SU-DHL-6 (cell line): ENCODE measurements around the gene TP53TG5.

ENCODE experiments used
- H2AFZ ChIP-seq: fragments of 200-600 bp; sonication (generic); 2 replicates; pipeline ENCODE4 v1.6.1; 2014; ENCODE audit warnings: low read depth, mild to moderate bottlenecking, moderate library complexity, mixed read lengths, antibody characterized with exemption, low read length; ENCODE audit not compliant: severe bottlenecking
- H3F3A ChIP-seq: fragments of 200-600 bp; shearing (Covaris generic); 2 replicates; pipeline ENCODE4 v1.6.0; 2016; ENCODE audit warnings: antibody characterized with exemption, mild to moderate bottlenecking; ENCODE audit not compliant: insufficient read depth
- H3K27ac ChIP-seq: fragments of 200-600 bp; sonication (generic); 2 replicates; pipeline ENCODE4 v1.5.1; 2016; ENCODE audit warnings: low read depth, mild to moderate bottlenecking, low read length, moderate library complexity, mixed read lengths
- H3K27me3 ChIP-seq: fragments of 200-600 bp; sonication (generic), shearing (Covaris generic); 2 replicates; pipeline ENCODE4 v1.6.0; 2014; ENCODE audit warnings: mild to moderate bottlenecking, low read length
- H3K36me3 ChIP-seq: fragments of 200-600 bp; sonication (generic); 2 replicates; pipeline ENCODE4 v1.6.1; 2014; ENCODE audit warnings: mild to moderate bottlenecking, low read length, mixed read lengths
- H3K4me2 ChIP-seq: fragments of 300-600, 200-600 bp; shearing (Covaris generic), sonication (generic); 2 replicates; pipeline ENCODE4 v1.6.0; 2014; ENCODE audit warnings: low read length, low read depth, mild to moderate bottlenecking; ENCODE audit not compliant: poor library complexity, severe bottlenecking
- H3K4me3 ChIP-seq: fragments of 200-600 bp; sonication (generic); 2 replicates; pipeline ENCODE4 v1.5.1; 2014; ENCODE audit warnings: antibody characterized with exemption, low read length, mild to moderate bottlenecking, mixed read lengths; ENCODE audit not compliant: insufficient read depth, poor library complexity, severe bottlenecking
- H3K79me2 ChIP-seq: fragments of 200-600 bp; sonication (generic); 2 replicates; pipeline ENCODE4 v1.6.1; 2014; ENCODE audit warnings: mild to moderate bottlenecking, low read length, moderate library complexity; ENCODE audit not compliant: insufficient read depth
- H3K9ac ChIP-seq: fragments of 200-600 bp; sonication (generic); 2 replicates; pipeline ENCODE4 v1.7.0; 2014; ENCODE audit warnings: mild to moderate bottlenecking, low read length
- H3K9me2 ChIP-seq: fragments of 200-600 bp; sonication (generic); replicated peaks from 2 replicates; pipeline ENCODE4 v1.6.1; 2014; ENCODE audit warnings: low read length; ENCODE audit not compliant: insufficient read depth
- H3K9me3 ChIP-seq: fragments of 200-600 bp; sonication (generic); 2 replicates; pipeline ENCODE4 v1.6.1; 2014; ENCODE audit warnings: low read length, mixed read lengths; ENCODE audit not compliant: insufficient read depth
- H4K20me1 ChIP-seq: fragments of 200-600 bp; sonication (generic); 2 replicates; pipeline ENCODE4 v1.6.1; 2014; ENCODE audit warnings: low read depth, mild to moderate bottlenecking, antibody characterized with exemption, low read length, moderate library complexity, mixed read lengths
- EZH2phosphoT487 ChIP-seq: fragments of 200-600 bp; sonication (generic), shearing (Covaris generic); conservative IDR thresholded peaks from 2 replicates; pipeline ENCODE4 v1.6.1; 2018; ENCODE audit warnings: mild to moderate bottlenecking, antibody characterized with exemption, low read length, moderate library complexity, mixed read lengths
- TF ChIP-seq, protein P1 (sequence below): fragments of 200-600 bp; sonication (generic); IDR thresholded peaks from one replicate; pipeline ENCODE4 v1.5.1; 2017; ENCODE audit warnings: antibody characterized with exemption, mild to moderate bottlenecking, low read length, moderate library complexity; ENCODE audit not compliant: insufficient read depth, poor library complexity, severe bottlenecking

The TP53TG5 gene

DNA sequence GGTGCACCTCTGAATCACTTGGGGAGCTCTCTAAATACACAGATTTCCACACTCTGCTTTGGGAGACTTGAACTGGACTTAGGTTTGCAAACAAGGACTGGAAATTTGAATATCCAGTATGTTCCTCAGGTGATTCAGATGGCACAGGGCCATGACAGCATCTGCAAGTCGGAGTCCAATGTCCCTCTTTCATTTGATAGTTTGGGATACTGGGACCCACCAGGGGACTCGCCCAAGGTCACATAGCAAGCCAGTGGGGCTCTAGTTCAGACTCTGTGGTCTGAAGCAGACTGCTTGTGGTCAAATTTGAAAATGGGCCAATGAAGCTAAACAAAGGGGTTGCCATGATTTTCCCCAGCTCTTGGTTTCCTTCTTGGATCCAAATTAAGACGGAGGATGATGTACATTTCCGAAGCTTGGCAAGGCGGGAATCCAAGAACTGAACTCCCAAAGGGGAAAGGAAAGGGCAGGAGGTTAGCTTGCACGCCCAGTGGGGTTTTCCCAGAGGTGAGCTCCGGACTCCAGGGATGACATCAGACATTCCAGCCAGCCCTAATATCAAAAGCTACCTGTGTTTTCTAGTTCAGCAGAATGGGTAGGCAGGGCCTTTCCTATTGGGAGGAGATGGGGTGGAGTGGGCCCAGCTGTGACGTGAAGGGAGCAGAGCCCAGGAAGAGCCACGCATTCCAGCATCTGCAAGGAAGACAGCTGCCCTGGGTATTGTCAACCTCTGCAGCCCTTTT lies 18.5 kb downstream of the TP53TG5 start:
- Histone ChIP-seq H3K9me3 (no peaks in the 10 kb centered on the region), H3K27me3 (no peaks in the 10 kb centered on the region), H3K9me2 (no peaks in the 10 kb centered on the region), H3K4me3 (no peak overlapping the region), H3K9ac (no peak overlapping the region), H3K4me2 (no peak overlapping the region), H3F3A (no peaks in the 10 kb centered on the region; the same call in 1 of the 2 replicates), H3K79me2 (no peaks in the 10 kb centered on the region; the same call in 1 of the 2 replicates), H2AFZ (no peak overlapping the region), H4K20me1 (no peaks in the 10 kb centered on the region), H3K27ac (no peak overlapping the region), H3K36me3 (no peaks in the 10 kb centered on the region)
- TF ChIP-seq, protein P1, sequence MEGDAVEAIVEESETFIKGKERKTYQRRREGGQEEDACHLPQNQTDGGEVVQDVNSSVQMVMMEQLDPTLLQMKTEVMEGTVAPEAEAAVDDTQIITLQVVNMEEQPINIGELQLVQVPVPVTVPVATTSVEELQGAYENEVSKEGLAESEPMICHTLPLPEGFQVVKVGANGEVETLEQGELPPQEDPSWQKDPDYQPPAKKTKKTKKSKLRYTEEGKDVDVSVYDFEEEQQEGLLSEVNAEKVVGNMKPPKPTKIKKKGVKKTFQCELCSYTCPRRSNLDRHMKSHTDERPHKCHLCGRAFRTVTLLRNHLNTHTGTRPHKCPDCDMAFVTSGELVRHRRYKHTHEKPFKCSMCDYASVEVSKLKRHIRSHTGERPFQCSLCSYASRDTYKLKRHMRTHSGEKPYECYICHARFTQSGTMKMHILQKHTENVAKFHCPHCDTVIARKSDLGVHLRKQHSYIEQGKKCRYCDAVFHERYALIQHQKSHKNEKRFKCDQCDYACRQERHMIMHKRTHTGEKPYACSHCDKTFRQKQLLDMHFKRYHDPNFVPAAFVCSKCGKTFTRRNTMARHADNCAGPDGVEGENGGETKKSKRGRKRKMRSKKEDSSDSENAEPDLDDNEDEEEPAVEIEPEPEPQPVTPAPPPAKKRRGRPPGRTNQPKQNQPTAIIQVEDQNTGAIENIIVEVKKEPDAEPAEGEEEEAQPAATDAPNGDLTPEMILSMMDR = no peak
- TF ChIP-seq EZH2phosphoT487 = no peak

DNA sequence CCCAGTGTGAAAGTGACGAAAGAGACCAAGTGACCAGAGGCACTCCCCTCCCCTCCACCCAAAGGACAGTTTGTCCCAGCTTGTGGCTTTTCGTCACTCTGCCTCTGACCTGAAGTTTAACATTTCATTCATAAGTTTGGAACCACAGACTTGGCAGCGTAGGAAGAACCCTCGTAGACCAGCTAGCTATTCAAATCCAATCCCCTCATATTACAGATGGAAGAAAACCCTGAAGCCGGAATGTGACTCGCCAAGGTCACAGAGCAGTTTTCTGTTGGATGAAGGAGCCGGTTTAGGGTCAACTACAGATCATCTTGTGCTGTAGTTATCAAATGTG lies 19.1 kb downstream of the TP53TG5 start:
- TF ChIP-seq EZH2phosphoT487 = no peak
- TF ChIP-seq, protein P1 = no peak
- Histone ChIP-seq H3K9me3 (no peaks in the 10 kb centered on the region), H3K9ac (no peak overlapping the region), H3K36me3 (no peaks in the 10 kb centered on the region), H3F3A (no peaks in the 10 kb centered on the region; the same call in 1 of the 2 replicates), H3K4me2 (no peak overlapping the region), H3K9me2 (no peaks in the 10 kb centered on the region), H3K27me3 (no peaks in the 10 kb centered on the region), H3K79me2 (no peaks in the 10 kb centered on the region; the same call in 1 of the 2 replicates), H4K20me1 (no peaks in the 10 kb centered on the region), H3K27ac (no peak overlapping the region), H3K4me3 (no peak overlapping the region), H2AFZ (no peak overlapping the region)

DNA sequence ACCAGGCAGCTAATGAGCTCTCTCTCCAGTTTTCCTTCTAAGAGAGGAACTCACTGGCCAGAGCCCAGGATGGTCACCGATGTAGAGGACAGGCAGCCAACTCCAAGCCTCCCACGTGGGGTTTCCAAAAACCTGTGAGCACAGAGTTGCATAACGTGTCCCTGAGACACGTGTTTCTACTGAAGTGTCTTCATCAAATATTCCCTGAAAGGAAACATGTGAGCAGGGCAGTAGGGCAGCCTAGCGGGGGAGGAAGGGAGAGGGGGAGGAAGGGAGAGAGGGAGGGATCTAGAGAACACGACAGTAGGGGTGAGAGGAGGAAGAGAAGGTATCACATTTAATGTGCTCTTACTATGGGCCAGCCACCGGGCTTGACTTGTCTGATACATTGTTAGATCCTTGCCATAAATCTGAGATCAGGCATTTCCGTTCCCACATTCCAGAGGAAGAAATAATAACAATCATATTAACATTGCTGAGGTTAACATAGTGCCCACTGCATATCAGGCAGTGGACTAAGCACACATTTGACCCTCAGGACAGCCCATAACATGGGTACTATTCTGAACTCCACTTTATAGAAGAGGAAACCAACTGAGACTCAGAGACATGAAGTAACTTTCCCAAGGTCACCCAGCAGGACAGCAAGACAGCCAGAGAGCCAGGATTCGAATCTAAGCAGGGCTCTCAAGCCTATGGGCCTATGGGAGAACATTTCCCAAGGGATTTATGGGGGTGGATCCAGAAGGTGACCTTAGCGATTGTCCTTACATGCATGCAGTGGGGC lies 19.6 kb downstream of the TP53TG5 start:
- Histone ChIP-seq H3K9ac (no peak overlapping the region), H3F3A (no peaks in the 10 kb centered on the region), H3K27ac (no peak overlapping the region), H2AFZ (no peak overlapping the region), H3K9me2 (no peaks in the 10 kb centered on the region), H3K79me2 (no peaks in the 10 kb centered on the region; the same call in 1 of the 2 replicates), H3K4me3 (no peak overlapping the region), H3K36me3 (no peaks in the 10 kb centered on the region), H3K4me2 (no peak overlapping the region), H4K20me1 (no peaks in the 10 kb centered on the region), H3K27me3 (no peaks in the 10 kb centered on the region), H3K9me3 (no peaks in the 10 kb centered on the region)
- TF ChIP-seq, protein P1 = no peak
- no peak for TF ChIP-seq EZH2phosphoT487
